HG03159 (cell line): Measurements from ENCODE around the gene FRMD8.
"Not testable (repeated sequence)": the region's sequence is repeated elsewhere in the genome, so short reads cannot be mapped to it uniquely, and the experiment has no call there.

ENCODE experiments used
- ATAC-seq: cut with Tn5 transposase; IDR thresholded peaks from one replicate; pipeline ENCODE4 v1.9.1; 2021; ENCODE audit warnings: mild to moderate bottlenecking, moderate library complexity; ENCODE audit not compliant: unreplicated experiment

FRMD8 gene

DNA sequence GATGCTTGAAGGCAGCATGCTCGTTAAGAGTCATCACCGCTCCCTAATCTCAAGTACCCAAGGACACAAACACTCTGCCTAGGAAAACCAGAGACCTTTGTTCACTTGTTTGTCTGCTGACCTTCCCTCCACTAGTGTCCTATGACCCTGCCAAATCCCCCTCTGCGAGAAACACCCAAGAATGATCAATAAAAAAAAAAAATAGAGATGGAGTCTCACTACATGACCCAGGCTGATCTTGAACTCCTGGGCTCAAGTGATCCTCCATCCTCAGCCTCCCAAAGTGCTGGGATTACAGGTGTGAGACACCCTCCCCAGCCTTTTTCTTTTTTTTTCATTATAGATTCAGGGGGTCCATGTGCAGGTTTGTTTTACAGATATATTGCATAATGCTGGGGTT lies 65.8 kb downstream of the FRMD8 start:
- not testable (repeated sequence) for ATAC-seq

DNA sequence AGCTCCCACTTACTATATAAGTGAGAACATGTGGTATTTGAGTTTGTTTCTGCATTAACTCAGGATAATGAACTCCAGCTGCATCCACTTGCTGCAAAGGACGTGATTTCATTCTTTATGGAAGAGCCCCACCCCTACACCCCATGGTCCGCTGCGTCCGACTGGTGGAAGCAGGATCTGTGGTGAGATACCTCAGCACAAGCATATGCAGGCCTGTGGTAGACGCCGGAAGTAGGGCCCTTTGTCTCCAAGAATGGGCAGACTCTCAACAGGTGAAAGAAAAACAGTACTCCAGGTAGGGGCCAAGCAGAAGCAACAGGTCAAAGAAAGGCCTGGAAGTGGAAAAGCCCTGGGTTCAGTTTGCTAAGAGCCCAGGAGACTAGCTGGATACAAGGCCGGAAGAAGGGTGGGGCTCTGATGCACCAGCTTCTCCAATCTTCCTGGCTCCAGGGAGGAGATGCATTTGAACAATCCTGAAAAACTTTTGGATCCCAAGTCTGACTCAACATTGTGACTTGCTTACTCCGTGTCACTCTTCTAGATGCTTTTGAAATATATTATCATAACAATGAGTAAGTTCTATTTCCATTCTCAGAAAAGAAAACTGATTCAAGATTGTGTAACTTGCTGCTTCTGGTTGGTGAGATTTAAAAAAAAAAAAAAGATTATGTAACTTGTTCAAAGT lies 66.5 kb downstream of the FRMD8 start:
- no peak for ATAC-seq

DNA sequence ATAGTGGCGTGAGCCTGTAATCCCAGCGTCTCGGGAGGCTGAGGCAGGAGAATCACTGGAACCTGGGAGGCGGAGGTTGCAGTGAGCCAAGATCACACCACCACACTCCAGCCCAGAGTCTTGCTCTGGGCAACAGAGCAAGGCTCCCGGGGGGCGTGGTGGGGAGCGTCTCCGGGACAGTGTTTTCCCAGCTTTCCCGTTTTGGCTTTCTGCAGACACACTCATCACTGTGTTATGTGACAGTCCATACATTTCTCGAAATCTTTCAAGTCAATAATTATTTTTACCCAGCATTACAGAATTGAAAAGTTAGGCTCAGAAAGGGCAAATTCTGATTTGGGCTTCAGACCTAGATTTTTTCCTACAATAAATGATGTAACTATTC lies 67.9 kb downstream of the FRMD8 start:
- no peak for ATAC-seq

DNA sequence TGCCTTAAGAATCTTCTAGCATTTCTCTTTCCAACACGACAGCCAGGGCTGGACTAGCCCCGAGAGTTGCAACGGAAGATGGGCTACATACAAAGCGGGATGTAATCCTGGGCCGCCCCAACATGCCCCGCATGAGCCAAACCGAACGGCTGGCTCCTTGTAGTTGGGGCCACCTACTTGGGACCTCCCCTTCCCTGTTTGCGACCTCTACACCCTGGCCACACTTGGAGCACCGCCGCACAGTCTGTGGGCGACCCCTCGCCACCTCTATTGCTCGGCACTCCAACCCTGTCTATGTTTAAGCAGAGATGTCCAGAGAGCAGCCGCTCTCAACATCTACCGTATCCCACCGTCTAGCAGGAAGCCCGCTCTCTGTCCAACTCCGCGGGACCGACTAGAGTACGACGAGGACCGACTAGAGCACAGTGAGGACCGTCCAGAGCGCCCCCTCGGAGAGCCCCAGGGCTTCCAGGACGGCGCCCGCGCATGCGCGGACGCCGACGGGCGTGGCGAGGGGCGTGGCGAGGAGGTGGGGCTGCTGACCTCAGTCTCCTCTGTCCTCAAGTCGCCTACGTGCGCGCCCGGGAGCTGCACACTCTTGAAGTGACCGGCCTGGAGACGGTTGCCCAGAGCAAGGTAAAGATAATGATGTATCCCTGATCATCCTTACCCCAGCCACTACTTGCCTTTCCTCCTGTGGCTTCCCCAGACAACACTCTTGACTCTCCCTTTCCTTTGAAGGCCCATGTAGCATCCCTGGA lies 68.4 kb downstream of the FRMD8 start:
- no peak for ATAC-seq

DNA sequence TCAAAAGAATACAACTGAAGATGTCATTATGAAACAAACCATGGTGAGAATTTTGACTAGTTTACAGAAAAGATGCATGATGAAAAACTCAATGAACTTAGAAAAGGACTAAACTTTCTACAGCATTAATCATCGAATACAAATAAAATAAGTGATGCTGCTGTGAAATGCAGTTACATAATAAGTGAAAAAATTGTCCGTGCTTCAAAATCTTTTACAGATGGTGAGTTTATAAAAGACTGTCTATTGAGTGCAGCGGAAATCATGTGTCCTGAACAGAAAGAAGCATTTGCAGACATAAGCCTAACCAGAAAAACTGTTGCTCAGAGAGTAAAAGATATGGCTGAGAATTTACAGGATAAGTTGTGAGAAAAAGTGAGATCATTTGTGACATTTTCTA lies 70.0 kb downstream of the FRMD8 start:
- no peak for ATAC-seq

DNA sequence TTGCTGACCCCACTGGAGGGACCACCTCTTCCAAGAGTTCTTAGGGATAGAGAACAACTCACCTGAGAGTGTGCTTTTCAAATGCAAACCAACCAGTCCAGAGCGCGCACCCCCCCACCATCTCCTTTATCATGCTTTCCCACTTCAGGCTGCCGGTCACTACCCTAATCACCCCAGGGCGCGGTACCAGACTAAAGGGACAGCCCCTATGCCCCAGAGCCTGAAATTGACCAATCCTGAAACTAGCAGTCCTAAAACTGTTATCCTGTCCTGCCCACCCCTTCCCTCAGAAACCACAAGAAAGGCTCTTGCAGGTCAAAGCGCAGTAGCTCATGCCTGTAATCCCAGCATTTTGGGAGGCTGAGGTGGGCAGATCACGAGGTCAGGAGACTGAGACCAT lies 73.1 kb downstream of the FRMD8 start:
- ATAC-seq = no peak
